EL (cell line): ENCODE results near the gene COMMD1.
"Not testable (repeated sequence)": the region's sequence is repeated elsewhere in the genome, so short reads cannot be mapped to it uniquely, and the experiment has no call there.

Source experiments
- DNase-seq: peaks from one replicate; pipeline ENCODE4 v3.0.0-alpha.2; 2016

COMMD1 gene

DNA sequence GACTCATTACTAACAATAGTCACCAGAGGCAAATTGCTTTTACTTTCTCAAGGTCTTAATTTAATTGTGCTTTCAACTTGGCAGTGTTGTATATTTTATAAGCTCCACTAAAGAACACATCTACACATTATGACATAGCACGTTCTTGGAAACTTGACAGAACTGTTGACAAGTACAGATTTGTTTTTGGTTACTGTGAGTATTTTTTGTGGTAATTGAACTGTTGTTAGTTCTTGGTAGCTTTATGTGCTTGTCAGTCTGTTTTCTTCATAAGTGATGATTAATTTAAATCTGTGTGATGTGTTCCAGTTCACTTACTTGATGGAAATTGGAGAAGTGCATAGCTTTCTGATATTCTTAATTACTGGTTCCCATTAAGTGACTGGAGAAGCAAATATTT, 63.9 kb downstream of the COMMD1 start:
- no peak for DNase-seq

DNA sequence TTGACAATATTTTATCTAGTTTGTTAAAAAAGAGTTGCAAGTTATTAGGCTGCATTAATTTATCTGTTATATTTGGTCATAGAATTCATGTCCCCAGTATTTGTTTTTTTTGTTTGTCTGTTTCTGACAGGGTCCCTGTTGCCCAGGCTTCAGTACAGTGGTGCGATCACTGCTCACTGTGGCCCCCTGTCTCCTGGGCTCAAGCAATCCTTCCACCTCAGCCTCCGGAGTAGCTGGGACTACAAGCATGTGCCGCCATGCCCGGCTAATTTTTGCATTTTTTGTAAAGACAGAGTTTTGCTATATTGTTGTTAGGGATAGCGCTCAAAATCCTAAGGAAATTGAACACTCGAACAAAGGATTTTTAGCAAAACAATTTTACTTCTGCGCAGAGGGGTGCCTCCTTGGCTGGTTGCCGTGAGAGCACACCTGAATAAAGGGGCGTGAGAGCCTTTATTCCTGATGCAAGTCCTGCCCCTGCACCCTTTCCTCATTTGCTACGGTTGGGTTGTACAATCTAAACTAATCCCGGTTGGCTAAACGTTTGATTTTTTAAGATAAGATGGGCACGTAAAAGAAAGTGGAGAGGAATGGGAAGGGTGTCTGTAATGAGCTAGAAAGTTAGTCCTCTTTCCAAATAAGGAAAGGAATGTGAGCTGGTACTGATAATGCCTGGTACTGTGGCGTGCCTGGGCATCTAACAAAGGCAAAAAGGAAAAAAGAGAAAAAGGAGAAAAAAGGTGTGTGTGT, 65.5 kb downstream of the COMMD1 start:
- DNase-seq: no peak

DNA sequence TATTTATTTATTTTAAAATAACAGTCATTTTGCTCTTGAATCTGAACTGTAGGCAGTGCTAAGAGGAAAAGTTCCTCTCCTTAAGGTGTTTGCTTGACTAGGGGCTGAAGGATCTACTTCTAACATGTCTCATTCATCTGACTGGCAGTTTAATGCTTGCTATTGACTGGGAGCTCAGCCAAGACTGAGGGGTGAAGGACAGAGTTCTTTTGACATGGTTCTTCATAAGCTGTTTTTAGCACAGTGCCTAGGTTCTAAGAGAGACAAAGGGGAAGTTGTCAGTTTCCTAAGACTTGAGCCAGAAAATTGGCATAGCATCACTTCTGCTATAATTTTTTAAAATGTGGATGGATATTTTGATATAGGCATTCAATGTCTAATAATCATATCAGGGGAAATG, 73.0 kb downstream of the COMMD1 start:
- no peak for DNase-seq

DNA sequence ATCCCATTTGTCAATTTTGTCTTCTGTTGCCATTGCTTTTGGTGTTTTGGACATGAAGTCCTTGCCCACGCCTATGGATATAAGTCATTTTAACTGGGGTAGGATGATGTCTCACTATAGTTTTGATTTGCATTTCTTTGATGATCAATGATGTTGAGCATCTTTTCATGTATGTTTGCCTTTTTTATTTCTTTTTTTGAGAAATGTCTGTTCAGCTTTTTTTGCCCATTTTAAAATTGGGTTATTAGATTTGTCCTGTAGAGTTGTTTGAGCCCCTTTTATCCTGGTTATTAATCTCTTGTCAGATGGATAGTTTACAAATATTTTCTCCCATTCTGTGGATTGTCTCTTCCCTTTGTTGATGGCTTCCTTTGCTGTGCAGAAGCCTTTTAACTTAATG, 75.3 kb downstream of the COMMD1 start:
- DNase-seq: no peak

DNA sequence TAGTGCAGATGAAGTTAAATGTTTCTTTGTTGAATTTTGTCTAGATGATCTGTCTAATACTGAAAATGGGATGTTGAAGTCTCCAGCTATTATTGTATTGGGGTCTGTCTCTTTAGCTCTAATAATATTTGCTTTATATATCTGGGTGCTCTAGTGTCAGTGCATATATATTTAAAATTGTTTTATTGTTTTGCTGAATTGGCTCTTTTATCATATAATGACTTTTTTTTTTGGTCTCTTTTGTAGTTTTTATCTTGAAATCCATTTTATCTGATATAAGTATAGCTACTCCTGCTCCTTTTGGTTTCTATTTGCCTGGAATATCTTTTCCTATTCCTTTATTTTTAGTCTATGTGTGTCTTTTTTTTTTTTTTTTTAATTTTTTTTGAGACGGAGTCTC, 79.2 kb downstream of the COMMD1 start:
- no peak for DNase-seq

DNA sequence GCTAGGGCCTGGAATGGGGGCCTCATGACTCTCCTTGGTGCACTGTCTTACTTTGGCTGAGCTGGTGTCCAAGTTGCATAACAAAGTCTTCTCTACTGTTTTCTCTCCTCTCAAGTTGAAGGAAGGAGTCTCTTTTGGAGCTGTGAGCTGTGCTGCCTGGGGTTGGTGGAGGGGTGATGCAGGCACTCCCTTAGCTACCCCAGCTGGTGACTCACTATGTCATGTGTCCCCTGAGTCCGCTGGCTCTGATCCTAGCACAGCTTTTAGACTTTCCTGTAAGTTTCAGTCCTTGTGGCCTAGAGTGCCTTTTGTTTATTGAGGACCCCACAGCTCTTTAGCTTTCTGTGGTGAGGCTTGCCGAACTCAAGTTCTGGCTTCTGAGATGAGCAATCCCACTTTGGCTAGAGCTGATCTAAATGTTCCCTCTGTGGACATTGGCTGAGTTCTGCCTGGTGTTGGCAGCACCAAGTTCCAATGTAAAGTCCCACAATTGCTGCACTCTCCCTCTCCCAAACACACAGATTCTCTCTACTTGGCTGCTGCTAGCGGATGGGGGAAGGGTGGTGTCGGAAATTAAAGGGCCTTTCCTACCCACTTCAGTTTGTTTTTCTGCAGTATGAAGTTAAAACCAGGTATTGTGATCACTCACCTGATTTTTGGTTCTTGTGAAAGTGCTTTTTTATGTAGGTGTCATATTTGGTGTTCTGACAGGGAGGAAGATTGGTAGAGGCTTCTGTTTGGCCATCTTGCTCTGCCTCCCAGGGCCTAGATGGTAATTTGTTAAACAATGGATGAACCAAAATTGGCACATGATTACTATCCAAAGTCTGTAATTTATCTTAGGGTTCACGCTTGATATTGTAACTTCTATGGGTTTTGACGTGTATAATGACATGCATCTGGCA, 83.2 kb downstream of the COMMD1 start:
- DNase-seq: peak; percentile 12

DNA sequence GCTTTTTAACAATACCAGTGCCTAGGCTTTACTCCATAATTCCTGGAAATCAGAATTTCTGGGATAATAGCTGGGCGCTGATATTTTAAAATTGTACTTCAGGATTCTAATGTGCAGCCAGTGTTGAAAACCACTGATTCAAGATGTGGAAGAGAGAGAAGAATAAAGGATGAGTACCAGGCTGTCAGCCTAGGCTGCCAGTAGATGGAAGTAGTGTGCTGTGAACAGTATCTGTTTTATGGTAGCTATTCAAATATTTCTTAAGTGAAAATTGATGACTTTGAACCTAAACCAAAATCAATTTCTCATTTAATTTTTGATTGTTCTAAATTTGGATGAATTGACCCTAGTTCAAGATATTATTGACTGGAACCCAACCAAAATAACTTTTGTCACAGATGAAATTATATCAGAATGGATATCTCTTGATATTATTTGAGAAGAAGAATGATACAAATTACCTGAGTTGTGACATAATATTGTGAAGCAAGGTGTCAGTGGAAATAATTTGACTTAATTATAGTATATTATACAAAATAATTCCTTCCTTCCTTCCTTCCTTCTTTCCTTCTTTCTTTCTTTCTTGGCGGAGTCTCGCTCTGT, 88.0 kb downstream of the COMMD1 start:
- DNase-seq: peak; percentile 43

DNA sequence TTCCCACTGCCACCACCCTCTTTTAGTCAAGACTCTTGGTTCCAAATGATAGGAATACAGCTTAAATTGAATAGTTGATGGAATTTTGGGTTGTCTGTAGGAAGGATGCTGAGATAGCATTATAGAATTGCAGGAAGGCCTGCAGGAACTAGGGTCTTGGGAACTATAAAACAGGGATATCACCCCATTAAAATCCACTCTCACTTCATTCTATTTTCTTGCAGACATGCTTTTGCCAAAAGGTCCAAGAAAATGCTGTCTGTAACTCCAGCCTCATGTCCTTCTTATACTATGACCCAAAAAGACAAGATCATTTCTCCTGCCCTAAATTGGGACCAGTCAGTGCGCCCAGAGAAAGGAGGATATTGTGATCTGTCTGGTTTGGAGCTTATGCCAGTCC, 89.1 kb downstream of the COMMD1 start:
- no peak for DNase-seq

DNA sequence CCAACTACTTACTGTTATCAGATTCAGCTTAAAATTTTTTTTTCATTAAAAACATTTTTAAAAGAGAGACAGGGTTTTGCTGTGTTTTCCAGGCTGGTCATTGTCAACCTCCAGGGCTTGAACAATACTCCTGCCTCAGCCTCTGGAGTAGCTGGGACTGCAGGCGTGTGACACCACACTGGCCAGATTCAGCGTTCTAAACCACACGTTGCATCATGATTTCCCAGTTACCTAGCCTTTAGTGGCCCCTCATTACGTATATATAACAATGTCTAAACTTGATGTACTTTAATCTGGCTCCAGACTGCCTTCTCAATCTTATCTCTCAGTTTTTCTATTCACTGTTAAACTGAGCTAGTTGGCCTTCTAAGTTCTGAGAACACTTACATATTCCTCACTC, 89.6 kb downstream of the COMMD1 start:
- no peak for DNase-seq

DNA sequence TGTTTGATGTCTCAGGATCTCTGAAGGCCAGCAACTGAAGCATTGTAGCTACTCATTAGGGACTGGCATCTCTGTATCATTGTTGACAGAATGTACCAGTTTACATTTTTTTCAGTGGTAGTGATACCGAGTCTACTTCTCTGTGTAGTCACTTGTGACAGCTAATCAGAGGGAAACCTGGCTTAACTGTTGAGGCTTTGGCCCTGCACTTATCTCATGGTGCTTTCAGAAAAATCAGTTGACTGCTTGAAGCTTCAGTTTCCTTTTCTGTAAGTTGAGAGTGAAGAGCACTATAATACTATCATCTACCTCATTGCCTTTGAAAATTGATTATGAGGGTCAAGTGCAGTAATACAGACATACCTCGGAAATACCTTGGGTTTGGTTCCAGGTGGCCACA, 90.0 kb downstream of the COMMD1 start:
- DNase-seq: no peak

DNA sequence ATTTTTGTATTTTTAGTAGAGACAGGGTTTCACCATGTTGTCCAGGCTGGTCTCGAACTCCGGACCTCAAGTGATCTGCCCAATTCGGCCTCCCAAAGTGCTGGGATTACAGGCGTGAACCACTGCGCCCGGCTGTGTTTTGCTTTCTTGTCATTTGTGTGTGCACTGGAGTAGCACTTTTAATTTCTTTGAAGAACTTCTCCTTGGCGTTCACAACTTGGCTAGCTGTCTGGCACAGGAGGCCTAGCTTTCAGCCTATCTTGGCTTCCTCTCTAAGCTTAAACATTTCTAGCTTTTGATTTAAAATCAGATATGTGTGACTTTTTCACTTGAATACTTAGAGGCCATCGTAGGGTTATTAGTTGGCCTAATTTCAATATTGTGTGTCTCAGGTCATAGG, 93.0 kb downstream of the COMMD1 start:
- no peak for DNase-seq

DNA sequence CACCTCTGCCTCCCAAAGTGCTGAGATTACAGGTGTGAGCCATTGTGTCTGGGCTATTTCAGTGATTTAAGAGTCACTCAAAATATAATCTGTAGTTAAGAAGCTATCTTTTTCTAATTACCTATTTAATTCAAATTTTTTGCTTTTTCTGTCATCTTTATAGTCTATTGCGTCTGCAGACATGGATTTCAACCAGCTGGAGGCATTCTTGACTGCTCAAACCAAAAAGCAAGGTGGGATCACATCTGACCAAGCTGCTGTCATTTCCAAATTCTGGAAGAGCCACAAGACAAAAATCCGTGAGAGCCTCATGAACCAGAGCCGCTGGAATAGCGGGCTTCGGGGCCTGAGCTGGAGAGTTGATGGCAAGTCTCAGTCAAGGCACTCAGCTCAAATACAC, 95.1 kb downstream of the COMMD1 start:
- DNase-seq: no peak

DNA sequence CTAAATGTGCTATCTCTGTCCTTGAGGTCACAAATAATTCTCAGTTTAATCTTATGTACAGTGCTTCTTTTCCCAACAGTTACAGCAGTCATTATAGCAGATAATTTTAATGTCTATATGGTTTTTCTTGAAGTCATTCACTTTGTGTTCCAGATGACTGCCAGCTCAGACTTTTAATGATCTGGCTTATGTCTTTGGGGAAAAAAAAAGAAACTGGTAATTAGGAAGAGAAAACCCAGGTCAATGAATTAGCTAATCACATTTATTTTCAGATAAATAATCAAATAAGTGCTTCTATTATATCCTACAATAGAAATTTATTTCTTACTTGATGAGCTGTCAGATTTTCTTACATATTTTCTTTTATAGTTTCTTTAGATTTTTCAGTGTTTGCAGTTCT, 96.0 kb downstream of the COMMD1 start:
- no peak for DNase-seq

DNA sequence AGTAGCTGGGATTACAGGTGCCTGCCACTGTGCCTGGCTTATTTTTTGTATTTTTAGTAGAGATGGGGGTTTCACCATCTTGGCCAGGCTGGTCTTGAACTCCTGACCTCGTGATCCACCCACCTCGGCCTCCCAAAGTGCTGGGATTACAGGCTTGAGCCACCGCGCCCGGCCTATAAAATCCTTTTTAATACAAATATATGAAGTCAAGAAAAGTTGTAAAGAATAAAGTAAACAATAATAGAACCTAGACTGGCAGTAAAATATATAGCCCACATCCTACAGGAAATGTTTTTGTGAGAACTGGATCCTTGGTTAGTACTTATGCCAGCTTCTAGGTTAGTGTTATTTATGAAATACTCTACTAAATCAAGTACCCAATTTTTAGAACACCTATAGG, 99.0 kb downstream of the COMMD1 start:
- not testable (repeated sequence) for DNase-seq

DNA sequence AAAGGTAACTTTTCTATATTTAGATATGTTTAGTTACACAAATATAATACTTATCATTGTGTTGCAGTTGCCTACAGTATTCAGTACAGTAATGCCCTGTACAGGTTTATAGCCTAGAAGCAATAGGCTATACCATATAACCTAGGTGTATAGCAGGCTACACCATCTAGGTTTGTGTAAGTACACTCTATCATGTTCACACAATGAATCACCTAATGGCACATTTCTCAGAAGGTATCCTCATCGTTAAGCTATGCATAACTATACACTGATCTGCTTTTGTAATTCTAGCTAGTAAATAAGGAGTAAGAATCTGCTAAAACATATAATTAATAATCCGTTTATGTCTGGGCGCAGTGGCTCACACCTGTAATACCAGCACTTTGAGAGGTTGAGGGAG, 102.1 kb downstream of the COMMD1 start:
- no peak for DNase-seq

DNA sequence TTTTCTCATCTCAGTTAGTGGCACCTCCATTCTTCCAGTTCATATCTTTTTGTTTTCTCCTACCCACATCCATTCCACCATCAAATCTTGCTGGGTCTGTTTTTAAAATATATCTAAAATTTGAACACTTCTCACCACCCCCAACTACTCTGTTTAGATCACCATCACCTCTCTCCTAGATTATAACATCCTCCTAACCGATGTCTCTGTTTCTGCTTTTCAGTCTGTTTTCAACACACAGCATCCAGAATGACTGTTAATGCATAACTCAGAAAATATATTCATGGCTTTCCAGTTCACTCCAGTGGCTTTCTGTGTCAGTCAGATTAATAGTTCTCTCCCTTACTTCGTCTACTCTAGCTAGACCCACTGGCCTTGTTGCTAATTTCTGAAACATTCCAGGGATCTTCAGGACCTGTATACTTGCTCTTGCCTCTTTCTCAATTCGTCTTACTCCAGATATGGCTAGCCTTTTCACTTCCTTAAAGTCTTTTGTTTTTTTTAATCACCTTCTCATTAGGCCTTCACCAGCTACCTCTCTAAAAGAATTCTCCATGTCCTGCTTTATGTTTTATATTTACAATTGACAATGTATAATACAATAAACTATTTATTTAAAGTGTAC, 105.3 kb downstream of the COMMD1 start:
- DNase-seq: no peak

DNA sequence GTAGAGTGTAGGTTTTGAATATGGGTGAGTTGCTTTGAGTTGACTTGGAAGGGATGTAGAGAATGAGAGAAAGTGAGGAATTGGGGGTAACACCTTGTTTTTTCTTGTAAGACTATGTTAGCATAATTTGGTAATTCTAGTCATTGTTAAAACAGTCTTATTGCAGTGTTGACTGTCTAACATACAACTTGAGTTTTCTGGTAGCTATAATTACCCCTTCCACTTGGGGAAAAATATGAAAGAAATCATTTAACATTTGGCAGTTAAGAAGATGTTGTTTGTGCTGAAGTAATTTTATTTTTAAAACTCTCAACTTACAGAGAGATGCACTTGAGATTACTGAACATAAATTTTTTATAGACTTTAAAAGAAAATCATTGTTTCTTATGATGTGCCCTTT, 108.2 kb downstream of the COMMD1 start:
- DNase-seq: no peak

DNA sequence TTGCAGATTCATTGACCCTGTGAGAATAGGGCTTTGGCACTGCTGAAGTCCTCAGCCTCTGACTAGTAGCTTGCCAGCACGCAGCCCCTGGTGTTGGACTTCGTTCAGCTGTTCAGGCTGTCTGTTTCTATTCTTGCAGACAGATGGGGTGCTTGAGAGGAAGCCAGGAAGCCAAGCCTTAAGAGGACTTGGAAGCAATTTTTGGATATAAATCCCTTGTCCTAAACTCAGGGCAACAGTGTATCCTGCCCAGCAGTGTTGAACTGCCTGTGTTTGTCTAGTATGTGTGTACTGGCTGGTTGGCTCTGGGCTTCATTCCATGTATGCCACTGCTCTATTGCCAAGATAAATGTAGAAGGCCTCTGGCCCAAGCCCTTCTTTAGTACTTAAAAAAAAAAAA, 108.6 kb downstream of the COMMD1 start:
- DNase-seq: peak; percentile 11

DNA sequence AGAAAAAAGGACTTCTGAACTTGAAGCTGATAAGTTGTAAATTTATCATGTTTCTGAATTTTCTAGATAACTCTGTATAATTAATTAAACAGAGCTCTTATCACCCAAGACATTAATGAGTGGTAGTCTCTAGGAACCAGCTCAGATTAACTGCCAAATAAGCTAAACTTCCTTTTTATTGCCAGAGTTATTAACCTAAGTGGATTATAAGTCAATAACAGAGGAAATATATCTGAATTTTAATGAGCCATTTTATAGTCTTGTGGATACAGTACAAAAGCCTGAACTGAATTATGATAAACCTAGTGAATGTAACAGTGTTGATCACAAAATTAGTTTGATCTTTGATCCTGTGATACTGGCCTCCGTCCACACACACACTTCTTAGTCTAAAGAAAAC, 111.5 kb downstream of the COMMD1 start:
- no peak for DNase-seq

DNA sequence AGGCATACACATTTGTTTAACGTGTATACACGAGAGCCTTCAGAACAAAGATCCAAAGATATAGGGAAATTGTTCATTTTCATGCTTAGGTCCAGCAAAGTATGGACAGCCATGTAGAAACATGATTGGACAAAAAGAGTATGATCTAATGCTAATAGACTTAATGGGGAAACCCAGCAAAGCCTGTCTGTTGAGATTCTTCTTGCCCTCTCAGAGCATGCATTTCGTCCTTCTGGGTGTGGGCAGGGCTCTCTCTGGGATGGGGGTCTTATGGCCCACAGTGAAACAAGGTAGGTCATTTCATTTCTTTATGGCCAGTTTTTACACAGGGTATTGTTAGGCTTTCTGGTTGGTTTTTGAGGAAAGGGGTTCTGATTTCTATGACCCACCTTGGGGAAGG, 124.4 kb downstream of the COMMD1 start:
- DNase-seq: no peak

DNA sequence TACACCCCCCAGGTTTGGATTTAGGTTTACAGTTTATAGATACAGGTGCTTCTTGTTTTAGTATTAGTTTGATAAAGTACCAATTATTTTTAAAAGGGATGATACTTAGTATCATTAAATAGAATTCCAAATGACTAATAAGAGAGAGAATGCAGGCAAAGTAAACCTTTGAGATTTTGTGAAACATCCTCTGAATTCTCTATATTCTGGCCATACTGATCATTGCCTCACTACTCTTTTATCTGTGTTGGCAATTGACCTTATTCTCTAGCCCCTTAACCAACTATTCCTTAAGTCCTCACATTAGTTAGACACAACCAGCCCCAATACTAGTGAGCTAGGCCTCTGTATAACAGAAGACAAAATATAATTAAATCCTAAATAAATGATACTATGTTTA, 125.4 kb downstream of the COMMD1 start:
- no peak for DNase-seq

DNA sequence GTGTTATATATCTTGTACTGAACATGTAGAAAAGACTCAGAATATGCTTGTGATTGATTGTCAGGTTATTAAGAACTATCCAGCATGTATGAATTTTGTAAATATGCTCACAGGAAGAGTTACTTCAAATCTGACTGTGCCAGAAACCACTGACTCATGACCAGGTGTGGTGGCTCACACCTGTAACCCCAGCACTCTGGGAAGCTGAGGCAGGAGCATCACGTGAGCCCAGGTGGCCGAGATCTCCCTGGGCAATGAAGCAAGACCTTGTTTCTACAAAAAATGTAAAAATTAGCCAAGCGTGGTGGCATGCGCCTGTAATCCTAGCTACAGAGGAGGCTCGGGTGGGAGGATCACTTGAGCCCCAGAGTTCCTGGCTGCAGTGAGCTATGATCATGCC, 126.6 kb downstream of the COMMD1 start:
- no peak for DNase-seq

DNA sequence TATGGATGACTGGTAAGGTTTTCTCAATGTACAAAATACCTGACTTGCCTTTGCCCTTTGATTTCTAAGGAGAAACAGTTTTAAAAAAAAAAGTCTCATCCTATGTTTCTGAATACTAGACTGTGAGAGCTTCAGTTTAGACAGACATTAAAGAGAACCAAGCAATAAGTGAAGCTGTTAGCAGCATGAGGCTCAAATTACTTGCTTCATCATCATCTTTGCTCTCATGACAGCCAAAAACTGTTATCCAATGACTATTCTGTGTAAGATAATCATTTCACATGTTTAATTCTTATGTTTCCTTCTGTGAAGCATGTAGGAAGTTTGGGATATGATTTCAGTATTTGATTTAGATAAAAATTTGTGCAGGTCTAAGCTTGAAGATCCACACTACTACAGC, 129.2 kb downstream of the COMMD1 start:
- no peak for DNase-seq

DNA sequence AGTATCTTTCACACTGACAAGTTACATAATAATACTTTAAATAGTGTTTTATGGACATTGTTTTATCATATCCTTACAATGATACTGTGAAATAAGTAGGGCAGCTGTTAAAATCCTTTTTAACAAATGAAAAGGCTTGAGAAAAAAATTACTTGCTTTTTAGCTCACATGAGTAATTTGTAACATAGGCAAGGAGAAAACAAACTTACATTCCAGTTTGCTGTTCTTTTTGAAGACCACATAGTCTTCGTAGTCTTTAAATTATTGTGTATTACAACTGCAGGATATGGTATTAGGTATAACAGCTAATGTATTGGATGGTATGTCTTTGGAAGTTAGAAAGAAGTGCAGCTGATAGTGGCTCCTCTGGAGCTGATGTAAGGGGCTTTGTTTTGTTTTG, 130.8 kb downstream of the COMMD1 start:
- DNase-seq: no peak
